ENCODE measurements around the gene TAF4B.

DNA sequence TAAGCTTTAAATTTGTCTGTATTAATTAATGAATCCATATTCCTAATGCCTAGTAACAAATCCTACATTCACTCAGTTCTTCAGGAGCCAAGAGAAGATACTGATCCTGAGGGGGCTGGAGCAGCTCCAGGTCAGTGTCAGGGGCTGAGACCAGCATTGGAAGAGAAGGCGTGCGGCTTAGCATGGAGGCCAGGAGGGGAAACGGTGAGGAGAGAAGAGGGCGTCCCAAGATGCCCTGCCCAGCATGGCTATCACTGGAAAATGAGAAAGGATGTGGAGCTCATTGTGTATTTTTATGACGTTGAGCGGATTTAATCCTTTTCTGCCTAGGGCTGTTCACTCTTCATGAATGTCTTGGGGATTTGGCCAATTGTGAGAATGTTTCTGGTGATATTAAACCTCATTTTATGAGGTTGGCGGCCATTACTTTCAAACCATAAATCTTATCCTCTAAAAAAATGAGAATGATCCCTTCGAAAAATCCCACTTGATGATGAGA lies 190.5 kb downstream of the TAF4B start:
- TF ChIP-seq, protein P1, sequence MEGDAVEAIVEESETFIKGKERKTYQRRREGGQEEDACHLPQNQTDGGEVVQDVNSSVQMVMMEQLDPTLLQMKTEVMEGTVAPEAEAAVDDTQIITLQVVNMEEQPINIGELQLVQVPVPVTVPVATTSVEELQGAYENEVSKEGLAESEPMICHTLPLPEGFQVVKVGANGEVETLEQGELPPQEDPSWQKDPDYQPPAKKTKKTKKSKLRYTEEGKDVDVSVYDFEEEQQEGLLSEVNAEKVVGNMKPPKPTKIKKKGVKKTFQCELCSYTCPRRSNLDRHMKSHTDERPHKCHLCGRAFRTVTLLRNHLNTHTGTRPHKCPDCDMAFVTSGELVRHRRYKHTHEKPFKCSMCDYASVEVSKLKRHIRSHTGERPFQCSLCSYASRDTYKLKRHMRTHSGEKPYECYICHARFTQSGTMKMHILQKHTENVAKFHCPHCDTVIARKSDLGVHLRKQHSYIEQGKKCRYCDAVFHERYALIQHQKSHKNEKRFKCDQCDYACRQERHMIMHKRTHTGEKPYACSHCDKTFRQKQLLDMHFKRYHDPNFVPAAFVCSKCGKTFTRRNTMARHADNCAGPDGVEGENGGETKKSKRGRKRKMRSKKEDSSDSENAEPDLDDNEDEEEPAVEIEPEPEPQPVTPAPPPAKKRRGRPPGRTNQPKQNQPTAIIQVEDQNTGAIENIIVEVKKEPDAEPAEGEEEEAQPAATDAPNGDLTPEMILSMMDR (IDR thresholded peaks at IDR 0.05; ENCODE audit: poor library complexity, severe bottlenecking), result no peak
- no peak for TF ChIP-seq RAD21 (conservative IDR thresholded peaks at IDR 0.05)
- no peak for TF ChIP-seq TAF1 (IDR thresholded peaks at IDR 0.05; ENCODE audit: low read depth)
- TF ChIP-seq, protein P2, sequence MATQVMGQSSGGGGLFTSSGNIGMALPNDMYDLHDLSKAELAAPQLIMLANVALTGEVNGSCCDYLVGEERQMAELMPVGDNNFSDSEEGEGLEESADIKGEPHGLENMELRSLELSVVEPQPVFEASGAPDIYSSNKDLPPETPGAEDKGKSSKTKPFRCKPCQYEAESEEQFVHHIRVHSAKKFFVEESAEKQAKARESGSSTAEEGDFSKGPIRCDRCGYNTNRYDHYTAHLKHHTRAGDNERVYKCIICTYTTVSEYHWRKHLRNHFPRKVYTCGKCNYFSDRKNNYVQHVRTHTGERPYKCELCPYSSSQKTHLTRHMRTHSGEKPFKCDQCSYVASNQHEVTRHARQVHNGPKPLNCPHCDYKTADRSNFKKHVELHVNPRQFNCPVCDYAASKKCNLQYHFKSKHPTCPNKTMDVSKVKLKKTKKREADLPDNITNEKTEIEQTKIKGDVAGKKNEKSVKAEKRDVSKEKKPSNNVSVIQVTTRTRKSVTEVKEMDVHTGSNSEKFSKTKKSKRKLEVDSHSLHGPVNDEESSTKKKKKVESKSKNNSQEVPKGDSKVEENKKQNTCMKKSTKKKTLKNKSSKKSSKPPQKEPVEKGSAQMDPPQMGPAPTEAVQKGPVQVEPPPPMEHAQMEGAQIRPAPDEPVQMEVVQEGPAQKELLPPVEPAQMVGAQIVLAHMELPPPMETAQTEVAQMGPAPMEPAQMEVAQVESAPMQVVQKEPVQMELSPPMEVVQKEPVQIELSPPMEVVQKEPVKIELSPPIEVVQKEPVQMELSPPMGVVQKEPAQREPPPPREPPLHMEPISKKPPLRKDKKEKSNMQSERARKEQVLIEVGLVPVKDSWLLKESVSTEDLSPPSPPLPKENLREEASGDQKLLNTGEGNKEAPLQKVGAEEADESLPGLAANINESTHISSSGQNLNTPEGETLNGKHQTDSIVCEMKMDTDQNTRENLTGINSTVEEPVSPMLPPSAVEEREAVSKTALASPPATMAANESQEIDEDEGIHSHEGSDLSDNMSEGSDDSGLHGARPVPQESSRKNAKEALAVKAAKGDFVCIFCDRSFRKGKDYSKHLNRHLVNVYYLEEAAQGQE (IDR thresholded peaks at IDR 0.05; ENCODE audit: borderline replicate concordance), result no peak
- no peak for TF ChIP-seq POLR2AphosphoS5 (IDR thresholded peaks at IDR 0.05)
